Stimulated activated CD4-positive, alpha-beta T cell treated with anti-CD3 and anti-CD28 coated beads, Interleukin-2, amount 100 ng/mL, for 24 hours (primary cell): ENCODE results near the gene ATP2A3.
"Not testable (repeated sequence)": the region's sequence is repeated elsewhere in the genome, so short reads cannot be mapped to it uniquely, and the experiment has no call there.

Experiments
- DNase-seq, 2 donors: peaks; one replicate each; pipeline ENCODE4 v3.0.0-alpha.2; 2020

Gene ATP2A3

DNA sequence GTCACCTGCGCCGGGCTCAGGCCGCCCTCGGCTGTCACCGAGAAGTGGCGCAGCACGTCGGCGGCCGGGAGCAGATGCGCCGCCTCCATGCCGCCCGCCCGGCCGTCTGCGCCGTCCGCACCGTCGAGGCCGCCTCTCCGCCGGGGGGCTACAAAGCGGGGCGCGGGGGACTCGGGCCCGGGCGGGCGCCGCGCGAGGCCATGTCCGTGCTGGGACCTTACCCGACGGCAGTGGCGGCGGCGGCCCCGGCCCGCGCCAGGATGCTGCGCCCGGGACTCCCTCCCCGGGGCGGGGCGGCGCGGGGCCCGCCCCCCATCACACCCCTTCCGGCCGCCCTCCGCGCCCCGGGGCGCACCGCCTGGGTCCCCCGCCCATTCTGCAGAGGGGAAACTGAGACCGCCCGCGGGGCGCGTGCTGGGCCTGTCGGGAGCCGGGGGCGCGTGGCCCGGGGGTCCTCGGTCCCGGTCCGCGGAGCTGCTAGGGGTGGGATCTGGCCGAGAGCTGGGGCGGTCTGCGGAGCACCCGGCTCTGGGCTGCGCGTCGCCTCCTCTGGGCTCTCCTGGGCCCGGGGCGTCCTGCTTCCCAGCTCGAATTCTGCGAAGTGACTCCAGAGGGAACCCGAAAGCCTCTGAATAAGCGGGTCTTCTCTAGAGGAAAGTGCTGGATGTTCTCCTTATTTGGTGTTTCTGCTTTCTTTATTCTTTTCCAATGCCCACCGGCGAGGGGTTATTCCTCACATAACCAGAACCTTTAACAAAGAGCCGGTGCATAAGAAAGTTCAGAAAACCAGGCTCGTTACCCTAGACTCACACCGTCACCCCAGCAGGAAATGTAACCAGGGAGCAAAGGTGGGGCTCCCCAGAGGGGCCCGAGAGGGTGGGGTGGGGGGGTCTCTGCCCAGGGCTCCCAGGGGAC, at the start of gene ATP2A3:
Gene ATP2A3 (minus strand): TSS at position 235 of the 915 bp plus-strand sequence. CDS start 146 bp downstream, at position 89.
- peak; percentile 72 to 79 for DNase-seq

DNA sequence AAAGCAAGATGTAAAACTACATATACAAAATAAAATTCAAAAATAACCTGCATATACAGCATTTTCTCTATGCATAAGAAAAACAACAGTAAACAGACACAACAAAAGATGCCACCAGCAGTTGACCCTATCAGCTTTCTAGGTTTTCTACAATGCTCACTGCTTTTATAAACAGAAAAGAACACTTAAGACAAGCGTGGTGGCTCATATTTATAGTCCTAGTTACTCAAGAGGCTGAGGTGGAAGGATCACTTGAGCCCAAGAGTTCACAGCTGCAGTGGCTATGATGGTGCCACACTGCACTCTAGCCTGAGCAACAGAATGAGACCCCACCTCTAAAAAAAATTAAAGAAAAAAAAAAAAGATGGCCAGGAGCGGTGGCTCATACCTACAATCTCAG, 46.5 kb upstream of the ATP2A3 start:
- no peak for DNase-seq

DNA sequence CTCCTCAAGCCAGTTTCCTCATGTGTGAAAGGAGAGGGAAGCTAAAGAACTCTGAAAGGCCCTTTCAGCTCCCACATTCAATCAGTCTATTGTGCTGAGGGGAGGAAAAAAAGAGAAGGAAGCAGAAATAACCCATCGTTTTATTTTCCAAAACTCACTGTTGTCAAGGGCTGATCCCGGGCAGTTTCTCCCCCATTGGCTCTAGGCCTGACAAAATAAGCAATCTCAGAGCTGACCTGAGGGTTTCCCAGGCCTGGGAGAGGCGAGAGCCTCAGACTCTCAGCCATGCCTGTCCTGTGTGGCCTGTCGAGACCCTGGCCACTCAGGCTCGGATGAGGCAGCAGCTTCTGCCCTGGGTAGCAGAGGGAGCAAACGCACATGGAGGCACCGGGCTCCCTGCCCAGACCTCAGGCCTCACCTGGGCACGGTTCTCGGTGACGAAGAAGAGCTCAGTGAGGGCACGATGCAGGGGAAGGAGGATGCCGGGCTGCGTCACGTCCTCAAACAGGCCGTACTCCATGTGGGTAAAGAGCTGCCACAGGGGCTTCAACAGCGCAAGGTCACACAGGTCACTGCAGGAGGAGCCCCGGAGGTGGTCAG, 45.0 kb upstream of the ATP2A3 start:
- no peak for DNase-seq

DNA sequence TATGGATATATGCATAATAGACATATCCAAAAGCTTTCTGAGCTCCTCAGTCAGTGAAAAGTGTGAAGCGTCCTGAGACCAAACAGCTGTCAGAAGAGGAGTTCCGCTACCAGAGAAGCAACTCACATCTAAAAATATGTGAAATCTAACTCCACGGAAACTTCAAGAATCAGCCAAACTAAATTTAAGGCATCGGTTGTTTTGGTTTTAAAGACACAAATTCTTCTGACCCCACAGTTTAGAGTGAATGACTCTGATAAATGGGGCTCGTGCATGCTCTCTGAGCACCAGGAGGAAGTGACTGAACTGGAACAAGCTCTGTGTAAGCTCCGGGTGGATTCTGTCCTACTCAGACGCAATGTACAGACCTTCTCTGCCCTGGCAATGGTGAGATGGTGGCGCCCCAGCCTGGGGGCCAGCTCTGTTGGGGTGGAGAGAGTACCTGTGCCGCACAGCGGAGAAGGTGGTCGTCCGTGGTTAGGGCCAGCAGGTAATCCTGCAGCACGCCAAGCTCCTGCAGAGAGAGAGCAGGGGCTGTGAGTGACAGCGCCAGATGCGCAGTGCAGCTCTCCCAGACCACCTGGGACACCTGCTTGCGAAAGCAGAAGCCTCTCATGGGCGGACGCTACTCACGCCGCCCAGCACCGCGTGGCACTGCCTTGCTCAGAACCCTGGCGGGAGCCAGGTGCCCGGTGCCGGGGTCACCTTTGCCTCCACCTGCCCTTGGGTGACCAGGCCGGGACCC, 44.4 kb upstream of the ATP2A3 start:
- no peak for DNase-seq

DNA sequence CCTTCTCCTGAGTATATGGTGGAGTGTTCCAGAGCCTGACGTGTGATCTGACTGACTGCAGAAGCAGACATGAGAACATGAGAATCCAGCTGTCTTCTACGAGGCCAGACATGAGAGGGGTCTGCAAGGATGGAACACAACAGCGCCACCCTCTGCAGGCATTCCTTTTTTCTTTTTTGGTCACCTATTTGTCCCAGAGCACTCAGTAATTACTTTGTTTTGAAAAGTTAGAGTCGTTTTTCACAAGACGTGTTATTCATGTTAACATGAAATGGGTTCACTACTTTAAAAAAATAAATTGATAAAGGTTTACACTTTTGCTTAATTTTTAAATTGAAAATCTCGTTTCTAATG, 43.8 kb upstream of the ATP2A3 start:
- DNase-seq = no peak

DNA sequence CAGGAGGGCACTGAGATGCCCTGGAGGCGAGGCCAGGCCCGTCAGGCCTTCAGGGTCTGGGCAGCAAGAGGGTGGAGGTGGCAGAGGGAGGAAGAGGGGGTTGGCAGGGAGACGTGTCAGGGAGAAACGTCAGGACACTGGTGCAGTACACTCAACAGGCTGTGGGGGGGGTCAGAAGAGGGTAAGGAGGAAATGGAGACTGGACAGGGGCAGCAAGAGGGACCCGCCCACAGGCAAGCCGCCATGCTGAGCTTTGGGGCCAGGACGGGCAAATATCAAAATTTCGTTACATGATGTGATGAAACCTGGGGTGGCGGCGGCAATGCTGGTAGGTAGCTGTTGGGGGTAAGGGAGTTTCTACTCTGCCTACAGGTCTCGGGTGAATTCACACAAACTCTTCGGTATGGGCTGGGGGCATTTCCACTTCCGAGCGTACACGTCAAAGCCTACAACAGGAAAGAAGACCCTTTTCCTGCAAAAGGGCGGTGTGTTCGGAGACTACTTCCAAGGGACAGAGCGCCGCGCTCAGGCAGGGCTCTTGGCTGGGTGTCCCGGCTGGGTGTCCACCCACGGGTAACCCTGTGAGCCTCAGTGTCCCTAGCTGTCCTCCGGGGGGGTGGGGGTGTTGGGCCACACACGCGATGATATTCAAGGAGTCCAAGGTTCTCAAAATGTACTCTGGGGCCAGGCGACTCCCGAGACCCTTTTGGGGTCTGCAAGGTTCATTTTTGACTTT, 43.3 kb upstream of the ATP2A3 start:
- DNase-seq = no peak

DNA sequence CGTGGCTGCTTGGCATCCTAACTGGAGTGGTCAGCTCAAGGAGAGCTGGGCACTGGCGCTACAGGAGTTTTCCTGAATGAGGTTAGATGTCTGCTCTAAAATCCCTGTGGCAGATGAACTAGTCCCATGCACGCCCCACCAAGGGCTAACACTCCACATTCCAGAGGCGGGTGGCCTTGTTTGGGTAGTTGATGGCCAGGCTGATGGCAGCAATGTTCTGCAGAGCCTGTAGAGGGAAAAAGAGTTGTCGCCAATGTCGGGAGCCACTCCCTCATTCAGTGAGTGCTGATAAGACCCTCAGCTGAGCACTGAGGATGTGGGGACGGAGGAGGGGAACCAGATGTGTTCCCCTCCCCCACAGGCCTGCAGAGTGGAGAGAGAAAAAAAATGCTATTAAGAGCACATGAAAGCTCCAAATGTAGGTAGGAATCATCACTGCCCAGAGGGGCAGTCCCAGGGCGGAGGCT, 42.5 kb upstream of the ATP2A3 start:
- no peak for DNase-seq

DNA sequence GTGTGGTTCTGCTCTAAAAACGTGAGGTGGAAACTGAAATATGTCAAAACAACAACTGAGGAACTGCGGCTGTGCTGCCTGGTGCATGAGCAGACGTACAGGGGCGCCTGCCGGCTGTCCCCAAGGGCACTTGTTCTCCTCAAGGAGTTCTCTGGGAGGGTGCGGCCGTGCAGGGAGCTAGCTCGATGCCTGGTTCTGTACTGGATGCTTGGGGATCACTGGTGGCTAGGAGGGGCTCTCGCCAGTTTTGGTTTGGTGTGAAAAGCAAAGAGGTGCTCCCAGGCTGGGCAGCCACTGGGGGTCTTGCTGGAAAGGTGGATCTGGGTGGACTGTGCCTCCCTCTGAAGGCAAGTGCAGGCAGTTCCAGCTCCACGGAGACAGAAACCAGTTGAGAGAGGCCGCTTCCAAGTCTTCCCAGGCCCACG, 41.9 kb upstream of the ATP2A3 start:
- DNase-seq = no peak

DNA sequence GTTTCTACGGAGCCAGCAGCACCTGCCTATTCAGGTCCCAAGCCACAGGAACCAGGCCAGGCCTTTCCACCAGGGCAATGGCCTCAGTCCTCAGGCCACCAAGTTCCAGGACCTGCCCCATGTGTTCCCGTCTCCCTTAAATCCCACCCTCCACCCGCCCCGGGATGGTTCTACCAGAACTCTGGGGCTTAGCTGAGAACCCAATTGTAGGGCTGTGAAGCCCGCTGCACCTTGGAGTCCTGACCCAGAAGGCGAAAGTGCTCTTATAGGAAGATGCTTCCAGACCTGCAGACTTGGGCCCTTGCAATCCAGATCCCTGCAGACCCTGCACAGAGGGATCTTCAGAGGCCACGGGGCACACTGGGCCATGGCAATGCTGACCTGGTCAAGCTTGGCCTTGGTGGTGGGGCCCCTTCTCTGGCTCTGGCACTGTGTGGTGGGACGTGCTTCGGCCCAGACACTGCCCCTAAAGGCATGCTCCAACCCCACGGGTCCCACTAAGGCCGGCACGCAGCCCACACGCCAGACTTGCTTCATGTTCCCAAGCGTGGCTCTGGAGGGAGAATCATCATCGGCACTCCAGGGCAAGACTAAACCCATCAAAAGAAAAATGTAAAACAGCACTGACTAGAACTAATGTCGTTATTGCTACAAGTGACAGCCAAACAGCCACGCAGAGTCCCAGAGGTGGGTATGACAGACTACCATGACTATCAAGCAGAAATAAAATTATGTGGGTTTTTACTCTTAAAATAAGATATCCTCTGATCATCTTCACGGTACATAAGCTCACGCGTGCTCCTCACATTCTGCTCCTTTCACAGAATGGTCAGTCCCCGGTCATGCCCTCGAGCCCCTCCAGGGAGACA, 41.3 kb upstream of the ATP2A3 start:
- no peak for DNase-seq

DNA sequence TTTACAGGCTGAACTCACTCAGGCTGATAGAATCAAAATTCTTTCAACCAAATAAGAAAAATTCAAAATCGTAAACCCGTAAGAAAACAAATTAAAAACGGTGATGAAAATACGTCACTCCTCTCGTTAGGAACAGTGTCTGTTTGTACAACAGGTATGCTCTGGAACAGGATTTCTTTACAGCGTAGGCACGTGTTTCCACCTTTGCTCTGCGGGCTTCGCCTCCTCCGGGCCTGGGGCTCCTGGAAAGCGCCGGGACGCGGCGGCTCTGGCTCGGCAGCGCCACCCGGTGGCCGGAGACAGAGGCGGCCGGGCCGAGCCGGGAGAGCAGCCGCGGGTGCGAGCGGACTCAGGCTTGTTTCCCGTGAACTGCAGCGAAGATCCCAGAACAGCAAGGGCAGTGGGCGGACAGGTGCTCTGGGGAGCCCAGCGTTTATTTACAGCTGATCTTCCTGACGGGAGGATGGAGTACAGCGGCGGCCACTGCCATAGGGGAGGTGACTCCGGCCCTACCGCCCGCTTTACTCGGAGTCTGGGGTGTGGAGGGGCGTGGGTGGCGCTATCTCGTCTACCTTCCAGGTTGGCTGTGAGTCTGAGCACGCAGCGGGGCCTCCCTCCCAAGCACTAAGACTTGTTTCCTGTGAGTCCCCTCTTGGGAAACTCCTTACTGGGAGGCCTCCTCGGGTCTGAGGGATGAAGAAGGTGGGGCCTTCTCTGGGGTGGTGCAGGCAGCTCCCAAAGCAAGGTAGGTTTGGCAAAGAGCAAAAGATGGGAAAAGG, 40.5 kb upstream of the ATP2A3 start:
- DNase-seq = peak; percentile 63 to 73

DNA sequence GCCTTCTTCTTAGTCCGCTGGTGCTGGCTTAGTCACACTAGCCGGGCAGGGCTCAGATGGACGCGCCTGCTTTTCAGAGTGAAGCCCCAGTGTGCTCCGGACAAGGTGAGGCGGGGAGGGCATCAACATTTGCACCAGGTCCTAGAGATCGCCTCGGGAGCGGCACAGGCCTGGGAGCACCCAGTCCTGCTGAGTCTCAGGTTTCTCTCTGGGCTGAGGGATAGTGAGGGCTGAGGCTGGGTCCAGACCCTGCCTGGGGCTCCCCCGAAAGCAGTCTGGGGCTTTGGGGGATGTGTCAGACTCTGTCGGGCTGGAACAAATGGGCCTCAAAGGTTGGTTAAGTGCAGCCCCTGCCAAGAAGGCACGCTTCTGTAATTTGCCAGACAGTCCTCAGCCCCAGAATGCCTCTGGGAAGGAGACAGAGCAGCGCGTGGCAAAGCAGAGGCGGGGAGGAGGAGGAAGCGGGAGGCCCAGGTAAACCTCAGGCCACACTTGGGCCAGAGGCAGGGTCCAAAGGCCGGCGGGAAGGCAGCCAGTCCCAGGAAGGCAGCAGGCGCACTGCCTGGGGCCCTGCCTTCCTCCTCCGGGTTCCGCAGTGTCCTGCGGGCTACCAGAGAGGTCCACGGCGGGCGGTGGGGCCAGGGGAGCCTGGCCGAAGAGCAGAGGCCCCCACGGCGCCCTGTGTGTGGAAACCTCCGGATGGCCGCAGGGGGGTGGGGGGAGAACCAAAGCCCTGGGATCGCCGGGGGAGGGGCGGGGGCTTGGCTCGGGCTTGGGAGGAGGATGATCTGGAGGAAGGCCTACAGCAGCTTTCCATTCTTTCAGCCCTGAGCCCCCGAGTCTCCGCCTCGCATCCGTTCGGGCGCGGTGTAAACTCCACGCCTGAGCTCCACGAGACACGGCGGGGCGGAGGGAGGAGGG, 39.5 kb upstream of the ATP2A3 start:
- DNase-seq = no peak

DNA sequence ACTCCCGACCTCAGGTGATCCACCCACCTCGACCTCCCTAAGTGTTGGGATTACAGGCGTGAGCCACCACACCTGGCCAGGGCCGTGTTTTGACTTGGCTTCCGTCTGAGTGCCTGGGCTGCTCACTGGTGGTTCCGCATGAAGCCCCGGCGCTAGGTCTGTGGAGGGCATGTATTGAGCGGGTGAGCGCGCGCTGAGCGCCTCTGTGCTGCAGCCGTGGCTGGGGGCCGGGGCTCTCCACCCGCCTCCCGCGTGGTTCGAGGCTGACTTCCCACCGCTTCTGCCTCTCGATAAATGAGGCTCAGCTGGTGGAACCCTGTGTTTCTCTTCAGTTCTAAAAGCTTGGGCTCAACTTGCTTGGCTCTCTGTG, 38.9 kb upstream of the ATP2A3 start:
- no peak for DNase-seq

DNA sequence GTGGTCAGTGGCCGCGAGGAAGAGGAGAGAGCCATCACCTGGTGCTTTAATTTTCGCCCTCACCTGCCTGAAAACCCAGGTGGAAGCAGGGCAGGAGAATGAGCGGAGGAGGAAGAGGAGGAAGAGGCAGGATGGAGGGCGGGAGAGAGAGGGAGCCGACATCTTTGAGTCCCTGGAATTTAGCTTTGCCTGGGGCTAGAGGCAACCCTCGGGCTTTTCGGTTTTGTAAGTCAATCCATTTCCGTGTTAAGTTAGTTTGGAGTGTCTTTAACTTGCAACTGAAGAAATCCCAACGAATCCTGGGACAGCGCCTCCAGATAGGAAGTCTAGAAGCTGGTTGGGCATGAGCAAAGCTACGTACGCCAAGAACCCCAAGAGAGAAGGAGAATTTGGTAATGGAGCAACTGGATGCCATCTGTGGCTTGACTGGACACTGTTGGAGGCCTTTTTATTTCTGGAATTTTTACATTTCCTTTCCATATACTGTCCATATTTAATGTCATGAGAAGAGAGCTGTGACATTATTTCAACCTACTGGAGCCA, 36.9 kb upstream of the ATP2A3 start:
- DNase-seq = no peak

DNA sequence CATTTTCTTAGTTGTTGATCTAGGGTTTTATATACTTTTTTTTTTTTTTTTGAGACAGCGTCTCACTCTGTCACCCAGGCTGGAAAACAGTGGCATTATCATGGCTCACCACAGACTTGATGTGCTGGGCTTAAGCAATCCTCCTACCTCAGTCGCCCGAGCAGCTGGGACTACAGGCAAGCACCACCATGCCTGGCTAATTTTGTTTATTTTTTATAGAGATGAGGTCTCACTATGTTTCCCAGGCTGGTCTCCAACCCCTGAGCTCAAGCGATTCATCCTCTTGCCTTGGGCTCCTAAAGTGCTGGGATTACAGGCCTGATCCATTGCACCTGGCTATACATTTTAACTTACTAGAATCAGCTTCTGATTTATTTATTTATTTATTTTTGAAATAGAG, 34.2 kb upstream of the ATP2A3 start:
- no peak for DNase-seq

DNA sequence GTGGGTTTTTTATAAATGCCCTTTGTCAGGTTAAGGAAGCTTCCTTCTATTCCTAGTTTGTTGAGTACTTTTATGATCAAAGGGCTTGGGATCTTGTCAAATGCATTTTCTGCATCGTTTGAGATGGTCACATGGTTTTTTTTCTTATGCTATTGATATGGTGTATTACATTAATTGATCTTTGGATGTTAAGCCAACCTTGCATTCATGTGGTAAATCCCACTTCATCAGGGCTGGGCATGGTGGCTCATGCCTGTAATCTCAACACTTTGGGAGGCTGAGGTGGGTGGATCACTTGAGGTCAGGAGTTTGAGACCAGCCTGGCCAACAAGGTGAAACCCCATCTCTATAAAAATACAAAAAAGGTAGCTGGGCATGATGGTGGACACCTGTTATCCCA, 30.8 kb upstream of the ATP2A3 start:
- no peak for DNase-seq

DNA sequence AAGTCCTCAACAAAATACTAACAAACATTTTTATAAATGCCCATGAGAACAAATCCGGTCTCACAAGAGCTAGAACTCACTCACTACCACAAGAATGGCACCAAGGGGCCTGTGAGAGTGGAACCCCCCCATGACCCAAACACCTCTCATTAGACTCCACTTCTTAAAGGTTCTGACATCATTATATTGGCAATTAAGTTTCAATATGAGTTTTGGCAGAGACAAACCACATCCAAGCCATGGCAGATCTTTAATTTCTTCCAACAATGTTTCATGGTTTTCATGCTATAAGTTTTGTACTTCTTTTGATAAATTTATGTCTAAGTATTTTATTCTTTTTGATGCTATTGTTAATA, 30.0 kb upstream of the ATP2A3 start:
- no peak for DNase-seq

DNA sequence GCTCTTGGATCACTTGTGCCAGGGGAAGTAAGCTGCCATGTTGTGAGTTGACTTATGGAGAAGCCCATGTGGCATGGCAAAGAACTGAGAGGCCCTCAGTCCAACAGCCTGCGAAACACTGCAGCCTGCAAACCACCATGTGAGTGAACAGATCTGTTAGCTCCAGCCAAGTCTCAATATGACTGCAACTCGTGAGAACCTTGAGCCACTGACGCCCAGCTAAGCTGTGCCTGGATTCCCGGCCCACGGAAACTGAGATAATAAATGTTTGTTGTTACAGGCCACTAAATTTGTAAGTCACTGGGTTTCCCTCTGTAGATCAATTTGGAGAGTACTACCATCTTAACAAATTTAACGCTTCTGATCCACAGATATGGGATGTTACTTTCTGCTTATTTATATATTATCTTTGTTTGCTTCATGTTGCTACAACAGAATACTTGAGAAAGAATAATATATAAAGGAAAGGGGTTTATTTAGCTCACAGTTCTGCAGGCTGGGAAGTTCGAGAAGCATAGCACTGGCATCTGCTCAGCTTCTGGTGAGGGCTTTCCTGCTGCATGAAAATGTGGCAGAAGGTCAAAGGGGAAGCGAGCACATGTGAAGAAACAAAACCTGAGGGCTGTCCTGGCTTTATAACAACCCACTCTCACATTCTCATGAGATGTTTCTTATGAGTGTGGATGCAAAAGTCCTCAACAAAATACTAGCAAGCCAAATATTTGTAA, 29.4 kb upstream of the ATP2A3 start:
- no peak for DNase-seq

DNA sequence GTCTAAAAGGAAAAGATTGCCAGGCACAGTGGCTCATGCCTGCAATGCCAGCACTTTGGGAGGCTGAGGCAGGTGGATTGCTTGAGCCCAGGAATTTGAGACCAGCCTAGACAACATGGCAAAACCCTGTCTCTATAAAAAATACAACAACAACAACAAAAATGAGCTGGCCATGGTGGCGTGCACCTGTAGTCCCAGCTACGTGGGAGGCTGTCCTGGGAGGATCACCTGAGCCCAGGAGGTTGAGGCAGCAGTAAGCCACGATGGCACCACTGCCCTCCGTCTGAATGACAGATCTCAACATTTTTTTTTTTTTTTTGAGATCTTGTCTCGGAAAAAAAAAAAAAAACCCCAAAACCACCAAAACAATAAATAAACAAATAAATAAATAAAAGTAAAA, 28.1 kb upstream of the ATP2A3 start:
- no peak for DNase-seq

DNA sequence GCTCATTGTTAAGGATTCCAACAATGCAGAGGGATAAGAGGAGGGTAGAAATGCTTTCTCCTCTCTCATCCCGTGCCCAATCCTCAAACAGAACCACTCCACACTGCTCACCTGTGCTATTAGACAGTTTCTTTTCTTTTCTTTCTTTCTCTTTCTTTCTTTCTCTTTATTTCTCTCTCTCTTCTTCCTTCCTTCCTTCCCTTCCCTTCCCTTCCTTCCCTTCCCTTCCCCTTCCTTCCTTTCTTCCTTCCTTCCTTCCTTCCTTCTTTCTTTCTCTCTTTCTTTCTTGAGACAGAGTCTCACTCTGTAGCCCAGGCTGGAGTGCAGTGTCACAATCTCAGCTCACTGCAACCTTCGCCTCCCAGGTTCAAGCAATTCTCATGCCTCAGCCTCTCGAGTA, 27.5 kb upstream of the ATP2A3 start:
- DNase-seq = not testable (repeated sequence)
